Fibroblast of skin of back (primary cell): ENCODE results near the gene LHX3.
"Not testable (repeated sequence)": the region's sequence is repeated elsewhere in the genome, so short reads cannot be mapped to it uniquely, and the experiment has no call there.

Experiments used
- DNase-seq: peaks from one replicate; pipeline ENCODE4 v3.0.0-alpha.2; 2013

Gene LHX3

DNA sequence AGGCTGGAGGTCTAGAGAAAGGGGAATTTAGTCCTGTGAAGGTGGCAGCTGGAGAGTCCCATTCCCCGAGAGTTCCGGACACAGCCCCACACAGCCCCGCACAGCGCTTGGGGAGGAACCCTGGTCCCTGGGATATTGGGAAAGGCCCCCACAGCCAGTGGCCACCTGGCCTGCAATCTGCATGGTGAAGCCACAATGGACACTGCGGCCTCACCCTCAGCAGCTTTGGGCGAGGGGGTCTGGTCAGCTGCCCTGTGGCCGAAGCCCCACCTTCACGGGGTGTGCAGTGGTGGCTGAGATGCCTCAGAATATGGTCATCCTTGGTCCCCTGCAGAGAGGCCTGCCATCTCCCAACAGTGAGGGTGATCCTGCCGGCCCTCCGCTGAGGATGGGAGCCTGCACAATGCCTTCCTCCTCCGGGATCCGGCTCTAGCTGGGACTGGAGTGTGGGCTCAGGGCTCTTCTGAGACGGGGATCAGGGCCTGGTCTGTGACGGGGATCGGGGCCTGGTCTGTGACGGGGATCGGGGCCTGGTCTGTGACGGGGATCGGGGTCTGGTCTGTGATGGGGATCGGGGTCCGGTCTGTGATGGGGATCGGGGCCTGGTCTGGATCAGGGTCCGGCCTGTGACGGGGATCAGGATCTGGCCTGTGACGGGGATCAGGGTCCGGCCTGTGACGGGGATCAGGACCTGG lies 52.9 kb downstream of the LHX3 start:
- no peak for DNase-seq

DNA sequence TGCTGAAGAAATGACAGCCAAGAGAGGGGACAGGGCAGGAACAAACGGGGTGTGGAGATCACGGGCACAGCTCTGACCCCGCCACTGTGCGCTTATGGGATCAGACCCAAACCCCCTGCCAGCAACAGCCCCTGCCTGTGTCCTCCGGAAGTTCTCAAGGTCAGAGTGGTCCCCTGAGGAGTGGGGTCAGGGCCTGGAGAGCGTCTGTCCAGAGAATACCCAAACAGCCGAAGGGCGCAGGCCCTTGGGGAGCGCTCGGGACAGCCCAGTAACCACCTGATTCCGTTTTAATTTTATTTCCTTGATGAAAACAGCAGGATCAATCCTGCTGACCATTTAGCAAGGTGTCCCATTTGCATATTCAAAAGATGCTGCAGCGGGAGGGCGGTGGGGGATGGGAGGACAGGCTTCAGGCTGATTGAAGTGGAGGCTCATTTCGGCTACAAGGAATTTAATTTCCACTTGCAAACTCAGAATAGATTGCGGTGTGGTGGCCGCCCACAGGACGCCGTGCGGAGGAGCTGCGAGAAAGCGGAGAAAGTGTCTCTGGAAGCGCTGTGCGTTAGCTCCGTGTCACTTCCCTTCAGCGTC lies 53.6 kb downstream of the LHX3 start:
- no peak for DNase-seq

DNA sequence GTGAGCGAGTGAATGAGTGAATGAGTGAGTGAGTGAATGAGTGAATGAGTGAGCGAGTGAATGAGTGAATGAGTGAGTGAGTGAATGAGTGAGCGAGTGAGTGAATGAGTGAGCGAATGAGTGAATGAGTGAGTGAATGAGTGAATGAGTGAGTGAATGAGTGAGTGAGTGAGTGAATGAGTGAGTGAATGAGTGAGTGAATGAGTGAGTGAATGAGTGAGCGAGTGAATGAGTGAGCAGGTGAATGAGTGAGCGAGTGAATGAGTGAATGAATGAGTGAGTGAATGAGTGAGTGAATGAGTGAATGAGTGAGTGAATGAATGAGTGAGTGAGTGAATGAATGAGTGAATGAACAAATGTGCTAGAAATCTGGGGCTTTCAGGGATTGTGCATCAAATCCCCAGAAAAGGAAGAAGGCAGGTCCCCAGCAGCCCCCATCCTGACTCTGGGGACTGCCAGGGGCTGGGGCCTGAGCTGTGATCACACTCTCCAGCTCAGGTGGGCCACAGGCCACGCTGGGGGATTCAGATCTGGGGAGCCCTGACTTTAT lies 54.2 kb downstream of the LHX3 start:
- not testable (repeated sequence) for DNase-seq

DNA sequence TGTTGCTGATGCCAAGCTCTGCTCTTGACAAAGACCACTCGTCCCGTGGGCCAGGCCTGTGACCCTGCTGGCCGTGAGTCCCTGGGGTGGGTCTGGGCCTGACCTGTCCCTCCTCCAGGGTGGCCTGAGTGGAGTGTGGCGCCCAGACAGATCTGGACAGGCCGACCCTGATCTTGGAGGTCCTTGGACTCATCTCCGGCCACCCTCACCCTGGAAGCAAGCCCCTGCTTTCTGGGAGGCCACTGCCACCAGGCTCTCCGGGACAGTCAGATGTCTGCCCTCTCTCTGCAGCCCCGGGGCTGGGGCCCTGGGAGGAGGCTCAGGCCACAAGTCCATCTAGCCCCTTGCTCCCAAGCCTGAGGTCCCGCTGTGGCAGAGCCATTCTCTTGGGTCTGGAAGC lies 55.1 kb downstream of the LHX3 start:
- no peak for DNase-seq

DNA sequence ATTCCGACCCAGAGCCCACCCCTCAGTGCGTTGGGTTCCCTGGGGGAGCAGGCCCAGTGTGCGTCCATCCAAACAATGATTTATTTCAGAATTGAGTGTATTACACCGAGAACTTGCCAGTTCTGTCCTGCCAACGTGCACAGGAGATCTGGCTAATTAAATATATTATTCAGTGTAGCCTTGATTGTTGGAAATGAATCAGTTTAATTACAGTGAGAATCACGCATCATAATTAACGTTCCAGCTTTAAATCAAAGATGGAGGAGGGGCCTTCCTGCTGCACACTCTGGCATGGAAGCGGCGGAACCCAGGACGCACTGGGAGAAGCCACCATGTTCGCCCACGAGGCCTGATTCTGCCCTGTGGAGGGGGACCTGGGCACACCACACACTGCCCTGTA lies 55.6 kb downstream of the LHX3 start:
- DNase-seq, result no peak

DNA sequence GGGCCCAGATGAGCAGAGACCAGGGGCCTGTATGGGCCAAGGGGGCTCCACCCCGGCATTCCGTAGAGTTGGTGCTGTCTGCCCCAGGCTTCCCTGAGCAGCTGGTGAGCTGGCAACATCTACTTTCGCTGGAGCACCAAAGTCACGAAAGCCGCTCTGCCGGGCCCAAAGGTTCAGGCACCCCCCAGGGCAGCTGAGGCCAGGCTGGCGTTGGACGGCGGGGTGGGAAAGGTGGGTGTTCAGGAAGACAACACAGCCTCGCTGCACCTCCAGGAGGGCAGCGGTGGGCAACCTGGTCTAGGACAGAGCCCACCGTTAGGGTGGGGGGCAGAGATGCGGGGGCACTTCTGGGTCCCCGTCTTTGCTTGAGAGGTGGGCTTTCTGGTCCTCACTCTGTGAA lies 56.2 kb downstream of the LHX3 start:
- DNase-seq, result no peak

DNA sequence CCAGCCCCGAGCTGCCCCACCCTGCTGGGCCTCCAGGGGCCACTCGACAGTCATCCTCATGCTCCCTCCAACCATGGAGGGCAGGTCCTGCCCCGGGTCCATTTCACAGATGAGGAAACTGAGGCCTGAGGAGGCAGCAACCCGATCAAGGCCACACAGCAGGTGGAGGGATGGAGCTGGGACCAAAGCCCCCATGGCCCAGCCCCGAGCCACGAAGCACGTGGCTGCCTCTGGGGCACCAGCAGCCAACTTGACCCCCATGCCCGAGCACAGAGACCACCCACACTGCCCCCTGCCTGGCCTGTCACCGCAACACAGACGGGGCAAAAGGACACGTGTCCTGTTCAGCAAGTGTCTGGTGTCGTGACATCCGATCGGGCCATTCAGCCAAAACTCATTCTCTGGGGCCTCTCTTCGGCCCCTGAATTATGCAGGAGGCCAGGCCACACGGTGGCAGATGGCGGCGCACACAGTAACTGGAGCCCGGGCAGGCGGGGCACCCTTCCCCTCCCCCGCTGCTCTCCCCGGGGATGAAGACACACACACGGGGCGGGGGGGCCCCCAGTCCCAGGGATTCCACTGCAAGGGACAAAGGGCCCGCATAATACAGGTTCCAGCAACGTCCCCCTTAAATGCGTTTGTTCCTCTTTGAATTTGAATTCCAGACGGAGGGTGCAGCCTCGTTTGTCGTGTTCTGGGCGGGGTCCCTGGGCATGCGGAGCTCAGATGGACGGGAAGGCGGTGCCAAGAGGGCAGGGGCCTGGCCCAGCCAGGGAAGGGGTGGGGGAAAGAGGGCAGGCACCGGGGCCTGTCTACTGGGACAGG lies 56.8 kb downstream of the LHX3 start:
- DNase-seq, result no peak

DNA sequence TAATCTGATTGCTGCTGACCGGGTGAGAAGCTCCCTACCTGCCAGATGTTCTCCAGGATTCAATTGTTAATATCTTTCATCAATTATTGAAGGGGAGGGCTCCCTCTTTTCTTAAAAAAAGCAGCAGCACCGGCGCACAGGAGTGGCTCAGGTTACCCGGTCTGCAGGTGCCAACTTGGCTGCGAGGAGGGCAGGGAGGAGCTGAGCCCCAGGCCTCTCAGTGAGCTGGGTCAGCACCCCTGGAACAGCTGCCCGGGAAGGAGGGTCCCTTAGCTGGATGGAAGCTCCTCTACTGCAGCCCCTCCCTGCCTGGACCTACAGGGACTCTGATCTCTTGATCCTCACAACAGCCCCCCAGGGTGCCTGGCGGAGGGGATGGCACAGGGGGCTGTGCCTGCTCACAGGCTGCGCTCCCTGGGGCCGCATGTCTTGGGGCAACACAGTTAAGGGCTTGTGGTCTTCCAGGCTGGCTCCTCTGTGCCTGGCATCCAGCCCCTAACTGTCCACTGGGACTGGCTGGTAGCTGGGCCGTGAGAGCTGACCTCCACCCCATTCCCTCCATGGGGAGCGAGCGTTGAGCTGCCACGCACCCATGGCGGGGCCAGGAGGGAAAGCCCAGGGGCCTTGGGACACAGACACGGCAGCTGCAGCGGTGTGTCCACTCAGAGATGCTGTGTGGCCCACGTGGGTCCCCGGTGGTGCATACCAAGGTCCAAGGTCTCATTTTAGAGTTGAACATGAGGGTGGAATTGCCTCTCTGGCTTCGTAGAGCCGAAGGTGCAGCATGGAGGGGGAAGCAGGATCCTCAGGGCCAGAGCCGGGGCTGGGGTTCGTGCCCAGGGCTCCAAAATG lies 57.7 kb downstream of the LHX3 start:
- no peak for DNase-seq
